Activated CD8-positive, alpha-beta memory T cell treated with anti-CD3 and anti-CD28 coated beads, Interleukin-2, amount 10 ng/mL, durations not matched to agents 7 days and 5 days (primary cell): ENCODE results near the gene BACH2. TPM values are rescaled to one million over a fixed set of nuclear protein-coding genes. Genes with fewer than 3 reads are reported as not detected.
A peak's percentile ranks its signal among the peaks of the same experiment; 100 is the strongest.

ENCODE experiments used
- ATAC-seq: fragments of 150-1000 bp; cut with Tn5 transposase; one replicate; pipeline ENCODE4 v1.10.0; 2021; ENCODE audit warnings: moderate library complexity
- CTCF ChIA-PET: fragments of 350-600 bp; sonication (Branson Sonifier 250); formaldehyde crosslinking; loops from one replicate; lab custom pipeline; 2021; ENCODE audit warnings: antibody characterized with exemption; lab: Charles Lee
- DNase-seq: peaks from one replicate; pipeline ENCODE4 v3.0.0-alpha.2; 2020
- H3K27ac Mint-ChIP-seq: one replicate; pipeline ENCODE4 v1.8.0; 2021; ENCODE audit warnings: mild to moderate bottlenecking, mixed read lengths
- H3K27me3 Mint-ChIP-seq: one replicate; pipeline ENCODE4 v1.8.0; 2021; ENCODE audit warnings: mixed read lengths
- H3K36me3 Mint-ChIP-seq: one replicate; pipeline ENCODE4 v1.8.0; 2021; ENCODE audit warnings: mild to moderate bottlenecking, mixed read lengths
- H3K4me1 Mint-ChIP-seq: one replicate; pipeline ENCODE4 v1.8.0; 2021; ENCODE audit warnings: mixed read lengths
- H3K4me3 Mint-ChIP-seq: one replicate; pipeline ENCODE4 v1.8.0; 2021; ENCODE audit warnings: mild to moderate bottlenecking, moderate library complexity, mixed read lengths
- H3K9me3 Mint-ChIP-seq: one replicate; pipeline ENCODE4 v1.8.0; 2022; ENCODE audit warnings: low read depth, mixed read lengths
- total RNA-seq, 2 experiments: library from RNA; stranded (reverse); gene quantifications; one replicate each; pipeline ENCODE4 v1.2.3, GENCODE V29; 2021

The BACH2 gene
- total RNA-seq, 2 experiments from 2014 or later: 21.5 to 22.6 TPM

GRCh38 chr6:90264561-90264960 lies 32.1 kb downstream of the BACH2 start:
- CTCF ChIA-PET: interaction anchor here (1.4 to 1.7 kb wide), 2 partner anchors 25 to 28 kb away, joined by 3 to 4 read pairs; no protein-coding TSS in a partner anchor
- no peak for ATAC-seq
- H3K36me3 Mint-ChIP-seq: peaks cover 41% of the 10 kb centered on the region
- H3K4me1 Mint-ChIP-seq: peaks cover 43% of the 10 kb centered on the region
- peaks cover 6% of the 10 kb centered on the region for H3K9me3 Mint-ChIP-seq
- H3K4me3 Mint-ChIP-seq: no peak overlapping the region
- DNase-seq: no peak
- H3K27ac Mint-ChIP-seq: no peak overlapping the region
- no peaks in the 10 kb centered on the region for H3K27me3 Mint-ChIP-seq

- CTCF ChIA-PET: interaction anchor here (0.5 to 1.7 kb wide), 7 partner anchors 10 to 637 kb away, joined by 3 to 8 read pairs (median 3); no protein-coding TSS in a partner anchor
- no peak overlapping the region for H3K27ac Mint-ChIP-seq
- H3K27me3 Mint-ChIP-seq: no peaks in the 10 kb centered on the region
- peaks cover 41% of the 10 kb centered on the region for H3K4me1 Mint-ChIP-seq
- peaks cover 8% of the 10 kb centered on the region for H3K9me3 Mint-ChIP-seq
- DNase-seq: no peak
- H3K36me3 Mint-ChIP-seq: peaks cover 44% of the 10 kb centered on the region
- ATAC-seq: peak; percentile 36
- H3K4me3 Mint-ChIP-seq: no peak overlapping the region
Observed at GRCh38 chr6:90263633-90264032, 33.0 kb downstream of the BACH2 start.

GRCh38 chr6:90261801-90262200 lies 34.8 kb downstream of the BACH2 start:
- H3K4me1 Mint-ChIP-seq: peaks cover 40% of the 10 kb centered on the region
- peaks cover 48% of the 10 kb centered on the region for H3K36me3 Mint-ChIP-seq
- no peak overlapping the region for H3K27ac Mint-ChIP-seq
- CTCF ChIA-PET: no interaction called here
- no peak for DNase-seq
- ATAC-seq: no peak
- H3K4me3 Mint-ChIP-seq: no peak overlapping the region
- no peaks in the 10 kb centered on the region for H3K27me3 Mint-ChIP-seq
- peaks cover 8% of the 10 kb centered on the region for H3K9me3 Mint-ChIP-seq

GRCh38 chr6:90257486-90257738 lies 39.2 kb downstream of the BACH2 start:
- peaks cover 60% of the 10 kb centered on the region for H3K36me3 Mint-ChIP-seq
- H3K4me1 Mint-ChIP-seq: peaks cover 32% of the 10 kb centered on the region
- CTCF ChIA-PET: interaction anchor here (1.0 to 1.8 kb wide), 2 partner anchors 16 to 317 kb away, joined by 3 to 4 read pairs; no protein-coding TSS in a partner anchor
- ATAC-seq (no peak), DNase-seq (no peak)
- H3K4me3 Mint-ChIP-seq: no peak overlapping the region
- peaks cover 13% of the 10 kb centered on the region for H3K9me3 Mint-ChIP-seq
- no peaks in the 10 kb centered on the region for H3K27me3 Mint-ChIP-seq
- peak overlapping the region; percentile 67 for H3K27ac Mint-ChIP-seq

GRCh38 chr6:90256698-90257485 lies 39.8 kb downstream of the BACH2 start:
- ATAC-seq (peak; percentile 87), DNase-seq (peak; percentile 64)
- Mint-ChIP-seq H3K27ac (peak overlapping the region; percentile 67), H3K36me3 (peaks cover 56% of the 10 kb centered on the region), H3K9me3 (peaks cover 13% of the 10 kb centered on the region), H3K4me3 (no peak overlapping the region), H3K4me1 (peaks cover 36% of the 10 kb centered on the region), H3K27me3 (no peaks in the 10 kb centered on the region)
- CTCF ChIA-PET: interaction anchor here (1.3 to 1.8 kb wide), 2 partner anchors 13 to 316 kb away, joined by 4 read pairs; no protein-coding TSS in a partner anchor

- CTCF ChIA-PET: no interaction called here
Observed at GRCh38 chr6:90253631-90254030, 43.0 kb downstream of the BACH2 start.

GRCh38 chr6:90251295-90251992 lies 45.2 kb downstream of the BACH2 start:
- Mint-ChIP-seq H3K4me3 (no peak overlapping the region), H3K27me3 (no peaks in the 10 kb centered on the region), H3K9me3 (peaks cover 7% of the 10 kb centered on the region), H3K36me3 (peaks cover 40% of the 10 kb centered on the region), H3K4me1 (peaks cover 51% of the 10 kb centered on the region), H3K27ac (peak overlapping the region; percentile 58)
- CTCF ChIA-PET: interaction anchor here (2.5 kb wide), 1 partner anchor 33 kb away, joined by 9 read pairs; no protein-coding TSS in a partner anchor
- ATAC-seq (peak; percentile 37), DNase-seq (no peak)

More at GRCh38 chr6:90253631-90254030, 43.0 kb downstream of the BACH2 start:
- no peak for ATAC-seq
- Mint-ChIP-seq H3K36me3 (peaks cover 42% of the 10 kb centered on the region), H3K4me3 (no peak overlapping the region), H3K4me1 (peaks cover 60% of the 10 kb centered on the region), H3K27me3 (no peaks in the 10 kb centered on the region), H3K9me3 (peaks cover 7% of the 10 kb centered on the region), H3K27ac (no peak overlapping the region)
- no peak for DNase-seq

GRCh38 chr6:90250405-90250804 lies 46.2 kb downstream of the BACH2 start:
- Mint-ChIP-seq H3K9me3 (peaks cover 3% of the 10 kb centered on the region), H3K4me3 (no peak overlapping the region), H3K36me3 (peaks cover 30% of the 10 kb centered on the region), H3K27ac (no peak overlapping the region), H3K4me1 (peaks cover 41% of the 10 kb centered on the region), H3K27me3 (no peaks in the 10 kb centered on the region)
- ATAC-seq (no peak), DNase-seq (no peak)
- CTCF ChIA-PET: interaction anchor here (2.5 kb wide), 1 partner anchor 34 kb away, joined by 9 read pairs; no protein-coding TSS in a partner anchor

GRCh38 chr6:90249458-90249857 lies 47.2 kb downstream of the BACH2 start:
- H3K27ac Mint-ChIP-seq: peak overlapping the region; percentile 79
- peak overlapping the region; percentile 12 for H3K4me3 Mint-ChIP-seq
- peak; percentile 34 for ATAC-seq
- H3K36me3 Mint-ChIP-seq: peaks cover 24% of the 10 kb centered on the region
- CTCF ChIA-PET: no interaction called here
- peaks cover 37% of the 10 kb centered on the region for H3K4me1 Mint-ChIP-seq
- DNase-seq: no peak
- no peaks in the 10 kb centered on the region for H3K27me3 Mint-ChIP-seq
- no peaks in the 10 kb centered on the region for H3K9me3 Mint-ChIP-seq

- peaks cover 25% of the 10 kb centered on the region for H3K36me3 Mint-ChIP-seq
- peak; percentile 86 for ATAC-seq
Observed at GRCh38 chr6:90249034-90249433, 47.6 kb downstream of the BACH2 start.

GRCh38 chr6:90247262-90247661 lies 49.4 kb downstream of the BACH2 start:
- H3K4me1 Mint-ChIP-seq: peaks cover 35% of the 10 kb centered on the region
- ATAC-seq (no peak), DNase-seq (no peak)
- no peak overlapping the region for H3K4me3 Mint-ChIP-seq
- H3K36me3 Mint-ChIP-seq: peaks cover 22% of the 10 kb centered on the region
- no peak overlapping the region for H3K27ac Mint-ChIP-seq
- CTCF ChIA-PET: no interaction called here
- no peaks in the 10 kb centered on the region for H3K27me3 Mint-ChIP-seq
- peaks cover under 1% of the 10 kb centered on the region for H3K9me3 Mint-ChIP-seq

More at GRCh38 chr6:90249034-90249433, 47.6 kb downstream of the BACH2 start:
- Mint-ChIP-seq H3K9me3 (no peaks in the 10 kb centered on the region), H3K27me3 (no peaks in the 10 kb centered on the region), H3K27ac (peak overlapping the region; percentile 79), H3K4me3 (no peak overlapping the region), H3K4me1 (peaks cover 37% of the 10 kb centered on the region)
- DNase-seq: peak; percentile 51
- CTCF ChIA-PET: no interaction called here

GRCh38 chr6:90241229-90241880 lies 55.3 kb downstream of the BACH2 start:
- Mint-ChIP-seq H3K27me3 (no peaks in the 10 kb centered on the region), H3K9me3 (peaks cover 2% of the 10 kb centered on the region), H3K4me1 (peaks cover 39% of the 10 kb centered on the region), H3K27ac (no peak overlapping the region), H3K4me3 (no peak overlapping the region), H3K36me3 (peaks cover 16% of the 10 kb centered on the region)
- CTCF ChIA-PET: interaction anchor here (1.0 to 1.2 kb wide), 3 partner anchors 18 to 301 kb away, joined by 3 to 4 read pairs (median 3); no protein-coding TSS in a partner anchor
- no peak for ATAC-seq
- no peak for DNase-seq
